HG03175 (cell line): ENCODE data around the gene MORN4.

ENCODE experiments used
- ATAC-seq: cut with Tn5 transposase; IDR thresholded peaks from one replicate; pipeline ENCODE4 v1.9.1; 2021; ENCODE audit warnings: mild to moderate bottlenecking, moderate library complexity; ENCODE audit not compliant: unreplicated experiment

Gene MORN4

DNA sequence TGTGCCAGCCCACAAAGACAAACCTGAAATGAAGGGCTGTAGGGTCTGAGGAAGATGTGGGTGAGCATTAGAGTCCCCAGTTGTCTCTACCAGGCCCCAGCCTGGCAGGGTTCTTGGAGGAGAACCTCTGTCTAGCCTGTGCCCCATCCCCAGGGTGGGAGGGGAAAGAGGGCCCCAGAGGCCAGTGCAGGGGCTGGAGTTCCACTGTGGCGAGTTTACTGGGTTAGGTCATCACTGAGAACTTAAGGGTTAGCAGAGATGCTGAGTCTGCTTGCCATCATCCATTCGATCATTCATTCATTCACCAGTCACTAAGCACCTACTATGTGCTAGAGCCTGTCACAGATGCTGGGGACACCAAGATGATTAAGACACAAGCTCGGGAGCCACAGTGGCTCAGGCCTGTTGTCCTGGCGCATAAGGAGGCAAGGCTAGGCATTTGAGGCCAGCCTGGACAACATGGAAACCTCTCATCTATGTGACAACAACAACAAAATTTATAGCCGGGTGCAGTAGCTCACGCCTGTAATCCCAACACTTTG, 58.1 kb downstream of the MORN4 start:
- ATAC-seq, result no peak

DNA sequence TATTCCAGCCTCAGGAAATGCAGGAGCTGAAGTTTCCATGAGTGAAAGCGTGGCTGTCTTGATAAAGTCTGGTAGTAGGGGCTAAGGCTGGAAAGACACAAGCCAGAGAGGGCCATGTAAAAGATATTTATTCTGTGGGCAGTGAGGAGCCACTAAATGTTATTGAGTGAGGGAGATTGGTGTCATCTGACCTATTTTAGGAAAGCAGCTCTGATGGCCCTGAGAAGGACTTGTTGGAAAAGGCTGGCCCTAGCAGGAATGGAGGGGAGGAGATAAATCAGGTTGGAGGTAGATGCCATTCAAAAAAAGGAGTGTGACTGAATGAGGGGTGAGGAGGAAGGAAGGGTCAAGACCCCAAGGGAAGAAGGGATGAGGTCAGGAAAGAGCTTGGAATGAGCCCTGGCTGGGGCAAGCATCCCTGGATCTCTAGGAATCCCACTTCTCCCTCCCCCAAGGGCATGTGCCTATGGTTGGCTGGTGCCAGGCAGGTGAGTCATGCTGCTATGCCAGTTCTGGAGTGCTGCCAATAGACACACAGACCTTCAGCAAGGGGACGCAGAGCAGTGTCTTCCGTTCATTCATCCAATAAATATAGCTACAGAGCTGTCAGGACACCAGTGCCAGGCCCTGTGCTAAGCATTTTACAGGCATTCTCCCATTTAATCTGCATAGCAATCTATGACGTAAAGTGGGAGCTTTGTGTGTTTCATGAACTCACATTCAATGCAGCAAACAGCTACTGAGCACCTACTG, 58.8 kb downstream of the MORN4 start:
- no peak for ATAC-seq

- ATAC-seq, result no peak
Measured at GRCh38 chr10:97573672-97574071, 59.6 kb downstream of the MORN4 start.

DNA sequence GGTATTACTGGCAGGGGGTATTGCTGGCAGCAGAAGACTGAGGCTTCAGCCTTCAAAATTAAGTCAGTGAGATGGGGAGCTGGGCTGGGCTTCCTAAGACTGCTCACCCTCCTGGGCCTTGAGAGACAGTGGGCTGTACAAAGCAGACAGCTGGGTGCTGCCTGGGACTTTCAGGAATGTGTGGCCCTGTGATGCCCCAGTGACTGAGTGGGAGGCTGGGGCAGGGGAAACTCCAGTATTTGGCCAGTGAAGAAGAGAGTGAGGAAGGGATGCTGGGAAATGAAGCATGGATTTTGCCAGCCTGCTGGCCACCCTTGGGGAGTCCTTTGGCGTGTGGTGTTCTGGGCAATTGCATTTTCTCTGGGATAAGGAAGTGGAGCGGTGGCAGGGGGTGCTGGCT, 60.3 kb downstream of the MORN4 start:
- no peak for ATAC-seq

DNA sequence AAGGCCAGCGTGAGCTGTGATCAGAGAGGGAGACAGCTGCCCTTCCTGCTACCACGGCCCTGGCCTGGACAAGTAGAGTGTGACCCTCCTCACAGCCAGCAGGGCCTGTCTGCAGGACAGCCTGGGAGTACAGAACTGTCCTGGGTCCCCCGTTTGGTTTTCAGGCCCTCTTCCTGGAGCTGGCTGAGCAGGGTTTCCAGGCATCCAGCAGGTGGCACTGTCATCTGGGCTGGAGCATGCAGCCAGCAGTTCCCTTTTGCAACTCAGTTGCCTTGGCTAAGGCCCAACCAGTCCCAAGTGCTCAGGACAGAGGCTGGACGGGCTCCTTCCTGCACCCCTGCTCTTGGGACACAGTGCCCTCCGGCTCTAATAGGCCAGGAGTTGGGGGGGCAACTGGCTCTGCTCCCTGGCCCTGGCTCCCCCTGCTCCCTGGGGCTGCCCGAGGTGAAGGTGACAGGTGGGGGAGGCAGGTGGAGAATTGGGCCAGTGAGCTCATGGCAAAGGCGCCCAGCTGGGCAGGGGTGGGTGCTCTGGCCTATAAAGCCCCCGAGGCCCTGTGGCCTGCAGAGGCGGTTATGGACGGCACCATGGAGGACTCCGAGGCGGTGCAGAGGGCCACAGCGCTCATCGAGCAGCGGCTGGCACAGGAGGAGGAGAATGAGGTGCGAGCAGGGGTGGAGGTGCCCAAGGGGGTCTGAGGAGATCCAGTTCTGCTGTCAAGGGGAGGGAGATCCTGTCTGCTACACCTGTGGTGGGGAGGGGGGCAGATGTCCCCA, 60.9 kb downstream of the MORN4 start, which contains the start of gene ANKRD2:
Gene ANKRD2, plus strand, starts transcription at position 566 of the 776 bp plus-strand sequence. Its CDS starts 10 bp downstream, at position 576.
- peak; percentile 68 for ATAC-seq

- no peak for ATAC-seq
Measured at GRCh38 chr10:97571622-97572021, 61.7 kb downstream of the MORN4 start.

DNA sequence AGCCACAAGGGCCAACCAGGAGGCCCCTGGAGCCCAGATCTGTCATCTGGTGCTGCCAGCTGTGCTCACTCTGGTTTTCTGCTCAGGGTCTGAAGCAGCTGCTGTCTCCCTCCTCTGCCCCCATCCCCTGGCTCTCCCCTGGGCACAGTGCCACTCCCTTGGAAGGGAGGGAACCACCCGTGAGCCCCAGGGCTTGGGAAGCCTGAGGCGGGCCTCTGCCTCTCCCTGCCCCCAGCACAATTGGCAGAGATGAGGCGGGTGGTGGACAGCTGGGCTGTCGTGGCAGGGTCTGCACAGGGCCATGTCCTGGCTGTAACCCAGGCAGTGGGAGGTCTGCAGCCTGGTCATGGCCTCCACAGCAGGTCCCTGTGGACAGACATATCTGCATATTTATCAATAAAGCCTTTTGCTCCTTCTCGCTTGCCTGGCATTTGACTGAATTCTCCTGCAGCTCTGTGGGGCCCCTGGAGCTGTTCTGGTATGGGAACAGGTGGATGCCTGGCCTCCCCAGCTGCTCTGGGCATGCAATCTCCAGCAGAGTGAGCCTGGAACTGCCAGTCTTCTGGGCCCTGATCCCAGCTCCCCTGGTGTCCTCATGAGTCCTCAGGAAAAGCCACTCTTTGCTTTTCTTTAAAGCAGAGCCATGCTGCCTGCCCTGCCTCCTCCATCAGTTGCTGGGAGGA, 62.4 kb downstream of the MORN4 start:
- no peak for ATAC-seq

- ATAC-seq, result no peak
Measured at GRCh38 chr10:97570146-97570788, 63.0 kb downstream of the MORN4 start.

GRCh38 chr10:97567891-97568290, 65.4 kb downstream of the MORN4 start:
- no peak for ATAC-seq

GRCh38 chr10:97566336-97566996, 66.8 kb downstream of the MORN4 start:
- no peak for ATAC-seq

GRCh38 chr10:97564776-97565175, 68.5 kb downstream of the MORN4 start:
- no peak for ATAC-seq
